Activated CD4-positive, alpha-beta T cell treated with anti-CD3 and anti-CD28 coated beads for 36 hours (primary cell): Measurements from ENCODE around the gene NCOA7. TPM values are rescaled to one million over a fixed set of nuclear protein-coding genes. Genes with fewer than 3 reads are reported as not detected.
A peak's percentile ranks its signal among the peaks of the same experiment; 100 is the strongest.

Experiments used
- ATAC-seq: fragments of 200-7000 bp; cut with Tn5 transposase; one replicate; pipeline ENCODE4 v1.10.0; 2021; ENCODE audit warnings: mild to moderate bottlenecking, moderate library complexity
- CTCF ChIA-PET: fragments of 350-600 bp; sonication (Branson Sonifier 250); formaldehyde crosslinking; loops from one replicate; lab custom pipeline; 2021; ENCODE audit warnings: antibody characterized with exemption; lab: Charles Lee
- POLR2A ChIA-PET: fragments of 350-600 bp; sonication (Branson Sonifier 250); formaldehyde crosslinking; loops from one replicate; lab custom pipeline; 2021; ENCODE audit warnings: antibody characterized with exemption, inconsistent platforms; lab: Charles Lee
- DNase-seq: peaks from one replicate; pipeline ENCODE4 v3.0.0-alpha.2; 2020
- H3K27ac Mint-ChIP-seq: one replicate; pipeline ENCODE4 v1.8.0; 2021; ENCODE audit warnings: mixed read lengths
- H3K27me3 Mint-ChIP-seq: one replicate; pipeline ENCODE4 v1.8.0; 2021; ENCODE audit warnings: mixed read lengths
- H3K36me3 Mint-ChIP-seq: one replicate; pipeline ENCODE4 v1.8.0; 2021; ENCODE audit warnings: low read depth, mixed read lengths
- H3K4me1 Mint-ChIP-seq: one replicate; pipeline ENCODE4 v1.8.0; 2021; ENCODE audit warnings: mixed read lengths
- H3K4me3 Mint-ChIP-seq: one replicate; pipeline ENCODE4 v1.8.0; 2021; ENCODE audit warnings: mild to moderate bottlenecking, moderate library complexity, mixed read lengths
- H3K9me3 Mint-ChIP-seq: one replicate; pipeline ENCODE4 v1.8.0; 2021; ENCODE audit warnings: low read depth, mixed read lengths
- intact Hi-C, 2 experiments: fragments of 100-400 bp; cut with DNase I in 1 of 2; cut with micrococcal nuclease in 1 of 2; formaldehyde crosslinking; loops; one replicate each; pipeline versions ENCODE4 v1.14.2 to v1.15.1; 2022 to 2024; cut with DNase I, micrococcal nuclease
- total RNA-seq, 2 experiments: library from RNA; stranded (reverse); gene quantifications; one replicate each; pipeline ENCODE4 v1.2.3, GENCODE V29; 2021

Gene NCOA7
- total RNA-seq, 2 experiments from 2014 or later, result 54.3 to 67.4 TPM

GRCh38 chr6:125956506-125957390 is 166.0 kb downstream of the NCOA7 start, which contains the start of gene HINT3:
Gene HINT3, plus strand, starts transcription at chr6:125956770. Its CDS starts 208 bp downstream, at chr6:125956978.
- H3K4me3 Mint-ChIP-seq, result no peak within 1 kb of the TSS
- intact Hi-C loops, result loop anchor here (1.0 to 5.0 kb wide), 14 partner anchors 18 to 656 kb away; partner anchors contain the start of genes TRMT11 (in 2 of the 2), CENPW (in 1 of the 2), HDDC2 (in 1 of the 2) and HEY2 (in 1 of the 2)
- CTCF ChIA-PET, result interaction anchor here (0.5 to 4.2 kb wide), 54 partner anchors 8 to 1447 kb away, joined by 3 to 48 read pairs (median 4); partner anchors contain the start of genes NCOA7 and TRMT11

GRCh38 chr6:125957391-125957693 is 166.6 kb downstream of the NCOA7 start:
- H3K4me1 Mint-ChIP-seq, result peaks cover 7% of the 10 kb centered on the region
- no peaks in the 10 kb centered on the region for H3K9me3 Mint-ChIP-seq
- peaks cover 3% of the 10 kb centered on the region for H3K27me3 Mint-ChIP-seq
- DNase-seq (no peak), ATAC-seq (no peak)
- ChIA-PET CTCF (interaction anchor here (0.5 to 4.2 kb wide), 23 partner anchors 8 to 1306 kb away, joined by 3 to 48 read pairs (median 5); partner anchors contain the start of genes NCOA7 and TRMT11), POLR2A (interaction anchor here (1.0 to 2.5 kb wide), 4 partner anchors 29 to 176 kb away, joined by 3 to 22 read pairs (median 8); partner anchors contain the start of genes NCOA7 and TRMT11)
- H3K36me3 Mint-ChIP-seq, result no peaks in the 10 kb centered on the region
- intact Hi-C loops, result loop anchor here (2.0 to 5.0 kb wide), 5 partner anchors 53 to 657 kb away; partner anchors contain the start of genes CENPW (in 1 of the 2), HDDC2 (in 1 of the 2) and HEY2 (in 1 of the 2)
- no peak overlapping the region for H3K4me3 Mint-ChIP-seq
- no peak overlapping the region for H3K27ac Mint-ChIP-seq

More at GRCh38 chr6:125956506-125957390, 166.0 kb downstream of the NCOA7 start, which contains the start of gene HINT3:
- peak; percentile 99 for DNase-seq
- no peaks in the 10 kb centered on the region for H3K9me3 Mint-ChIP-seq
- no peaks in the 10 kb centered on the region for H3K36me3 Mint-ChIP-seq
- peaks cover 6% of the 10 kb centered on the region for H3K27me3 Mint-ChIP-seq
- H3K27ac Mint-ChIP-seq, result peak within 1 kb of the TSS; percentile 65
- peak; percentile 89 for ATAC-seq
- POLR2A ChIA-PET, result interaction anchor here (0.6 to 2.5 kb wide), 11 partner anchors 10 to 175 kb away, joined by 3 to 22 read pairs (median 4); partner anchors contain the start of genes NCOA7 and TRMT11
- peaks cover 5% of the 10 kb centered on the region for H3K4me1 Mint-ChIP-seq

- no peak for DNase-seq
- intact Hi-C loops, result loop anchor here (2.0 to 5.0 kb wide), 5 partner anchors 53 to 657 kb away; partner anchors contain the start of genes CENPW (in 1 of the 2), HDDC2 (in 1 of the 2) and HEY2 (in 1 of the 2)
- Mint-ChIP-seq H3K27ac (no peak overlapping the region), H3K9me3 (no peaks in the 10 kb centered on the region), H3K27me3 (peaks cover 2% of the 10 kb centered on the region), H3K36me3 (no peaks in the 10 kb centered on the region), H3K4me3 (no peak overlapping the region), H3K4me1 (peaks cover 7% of the 10 kb centered on the region)
- no peak for ATAC-seq
- ChIA-PET POLR2A (interaction anchor here (1.0 to 2.5 kb wide), 4 partner anchors 29 to 176 kb away, joined by 3 to 22 read pairs (median 8); partner anchors contain the start of genes NCOA7 and TRMT11), CTCF (interaction anchor here (0.8 to 4.2 kb wide), 15 partner anchors 10 to 196 kb away, joined by 3 to 48 read pairs (median 13); partner anchors contain the start of genes NCOA7 and TRMT11)
These were observed 167.1 kb downstream of the NCOA7 start for GRCh38 chr6:125957845-125958244.

GRCh38 chr6:125959041-125959440 is 168.3 kb downstream of the NCOA7 start:
- intact Hi-C loops, result loop anchor here (5.0 kb wide), 2 partner anchors 383 to 647 kb away; partner anchors contain the start of gene CENPW (in 1 of the 2)
- ChIA-PET POLR2A (no interaction called here), CTCF (interaction anchor here (1.0 to 4.2 kb wide), 5 partner anchors 12 to 54 kb away, joined by 3 to 26 read pairs (median 3); no protein-coding TSS in a partner anchor)
- Mint-ChIP-seq H3K4me1 (peaks cover 13% of the 10 kb centered on the region), H3K9me3 (no peaks in the 10 kb centered on the region), H3K27ac (no peak overlapping the region), H3K36me3 (no peaks in the 10 kb centered on the region), H3K4me3 (no peak overlapping the region), H3K27me3 (no peaks in the 10 kb centered on the region)
- ATAC-seq (no peak), DNase-seq (no peak)

- ChIA-PET CTCF (interaction anchor here (0.7 to 4.2 kb wide), 8 partner anchors 9 to 653 kb away, joined by 3 to 23 read pairs (median 4); no protein-coding TSS in a partner anchor), POLR2A (interaction anchor here (0.6 kb wide), 1 partner anchor 822 kb away, joined by 3 read pairs; no protein-coding TSS in a partner anchor)
- intact Hi-C loops, result no loop called here
- no peaks in the 10 kb centered on the region for H3K27me3 Mint-ChIP-seq
- H3K4me1 Mint-ChIP-seq, result peaks cover 11% of the 10 kb centered on the region
- H3K9me3 Mint-ChIP-seq, result no peaks in the 10 kb centered on the region
- H3K4me3 Mint-ChIP-seq, result no peak overlapping the region
- no peaks in the 10 kb centered on the region for H3K36me3 Mint-ChIP-seq
- DNase-seq, result no peak
- no peak for ATAC-seq
- no peak overlapping the region for H3K27ac Mint-ChIP-seq
These were observed 170.4 kb downstream of the NCOA7 start for GRCh38 chr6:125961117-125961516.

- Mint-ChIP-seq H3K4me3 (no peak overlapping the region), H3K27ac (peak overlapping the region; percentile 6), H3K27me3 (no peaks in the 10 kb centered on the region), H3K9me3 (no peaks in the 10 kb centered on the region), H3K36me3 (peaks cover 6% of the 10 kb centered on the region), H3K4me1 (peaks cover 11% of the 10 kb centered on the region)
- ChIA-PET POLR2A (no interaction called here), CTCF (interaction anchor here (0.6 to 4.2 kb wide), 5 partner anchors 11 to 182 kb away, joined by 3 to 23 read pairs (median 3); no protein-coding TSS in a partner anchor)
- intact Hi-C loops, result no loop called here
- no peak for ATAC-seq
- DNase-seq, result no peak
These were observed 172.2 kb downstream of the NCOA7 start for GRCh38 chr6:125962900-125963497.

- no peak for ATAC-seq
- Mint-ChIP-seq H3K36me3 (peaks cover 9% of the 10 kb centered on the region), H3K4me1 (peaks cover 16% of the 10 kb centered on the region), H3K27me3 (no peaks in the 10 kb centered on the region), H3K27ac (no peak overlapping the region), H3K4me3 (no peak overlapping the region), H3K9me3 (no peaks in the 10 kb centered on the region)
- no peak for DNase-seq
- intact Hi-C loops, result no loop called here
- CTCF ChIA-PET, result interaction anchor here (1.0 to 2.3 kb wide), 4 partner anchors 8 to 58 kb away, joined by 3 to 16 read pairs (median 5); no protein-coding TSS in a partner anchor
- POLR2A ChIA-PET, result interaction anchor here (1.2 kb wide), 1 partner anchor 183 kb away, joined by 3 read pairs; no protein-coding TSS in a partner anchor
These were observed 173.1 kb downstream of the NCOA7 start for GRCh38 chr6:125963817-125964216.

GRCh38 chr6:125966569-125966968 is 175.8 kb downstream of the NCOA7 start:
- intact Hi-C loops, result no loop called here
- ChIA-PET CTCF (no interaction called here), POLR2A (no interaction called here)
- DNase-seq (no peak), ATAC-seq (no peak)
- Mint-ChIP-seq H3K4me3 (no peak overlapping the region), H3K27ac (no peak overlapping the region), H3K9me3 (no peaks in the 10 kb centered on the region), H3K36me3 (peaks cover 16% of the 10 kb centered on the region), H3K4me1 (peaks cover 14% of the 10 kb centered on the region), H3K27me3 (no peaks in the 10 kb centered on the region)

GRCh38 chr6:125968493-125968892 is 177.7 kb downstream of the NCOA7 start:
- no peaks in the 10 kb centered on the region for H3K9me3 Mint-ChIP-seq
- CTCF ChIA-PET, result no interaction called here
- peaks cover 7% of the 10 kb centered on the region for H3K4me1 Mint-ChIP-seq
- no peak overlapping the region for H3K27ac Mint-ChIP-seq
- no peak overlapping the region for H3K4me3 Mint-ChIP-seq
- intact Hi-C loops, result no loop called here
- H3K27me3 Mint-ChIP-seq, result no peaks in the 10 kb centered on the region
- DNase-seq (no peak), ATAC-seq (no peak)
- POLR2A ChIA-PET, result no interaction called here
- H3K36me3 Mint-ChIP-seq, result peaks cover 16% of the 10 kb centered on the region

- H3K36me3 Mint-ChIP-seq, result peaks cover 19% of the 10 kb centered on the region
- peaks cover 9% of the 10 kb centered on the region for H3K4me1 Mint-ChIP-seq
- DNase-seq (no peak), ATAC-seq (no peak)
- POLR2A ChIA-PET, result no interaction called here
- intact Hi-C loops, result loop anchor here in 1 of 2 experiments (10.0 kb wide), 1 partner anchor 326 kb away; no protein-coding TSS in a partner anchor
- H3K4me3 Mint-ChIP-seq, result no peak overlapping the region
- no peaks in the 10 kb centered on the region for H3K9me3 Mint-ChIP-seq
- no peaks in the 10 kb centered on the region for H3K27me3 Mint-ChIP-seq
- no peak overlapping the region for H3K27ac Mint-ChIP-seq
- CTCF ChIA-PET, result interaction anchor here (0.7 to 2.4 kb wide), 11 partner anchors 8 to 189 kb away, joined by 3 to 22 read pairs (median 3); partner anchors contain the start of genes HINT3, NCOA7 and TRMT11
These were observed 180.0 kb downstream of the NCOA7 start for GRCh38 chr6:125970760-125971159.
